ENCODE measurements around the gene CARD11.

CARD11 gene

GRCh38 chr7:3043544-3044371, at the start of gene CARD11:
CARD11 (minus strand) TSS chr7:3043867; CDS start chr7:2958506, 85,361 bp downstream.
- DNase-seq, result no peak

GRCh38 chr7:3092468-3092867, 48.8 kb upstream of the CARD11 start:
- no peak for DNase-seq

- DNase-seq, result no peak
These were observed 48.0 kb upstream of the CARD11 start for GRCh38 chr7:3091631-3092030.

GRCh38 chr7:3089493-3089892, 45.8 kb upstream of the CARD11 start:
- DNase-seq, result peak; percentile 63

GRCh38 chr7:3087243-3087755, 43.6 kb upstream of the CARD11 start:
- DNase-seq, result no peak

GRCh38 chr7:3083350-3083749, 39.7 kb upstream of the CARD11 start:
- DNase-seq, result no peak

GRCh38 chr7:3082831-3083230, 39.2 kb upstream of the CARD11 start:
- DNase-seq, result no peak

- no peak for DNase-seq
These were observed 38.7 kb upstream of the CARD11 start for GRCh38 chr7:3082386-3082785.

- no peak for DNase-seq
These were observed 36.4 kb upstream of the CARD11 start for GRCh38 chr7:3080106-3080505.

GRCh38 chr7:3078514-3078913, 34.8 kb upstream of the CARD11 start:
- no peak for DNase-seq

- DNase-seq, result no peak
These were observed 33.0 kb upstream of the CARD11 start for GRCh38 chr7:3076700-3077099.

- DNase-seq, result no peak
These were observed 32.5 kb upstream of the CARD11 start for GRCh38 chr7:3076163-3076562.

- no peak for DNase-seq
These were observed 31.8 kb upstream of the CARD11 start for GRCh38 chr7:3075441-3075840.

- no peak for DNase-seq
These were observed 30.8 kb upstream of the CARD11 start for GRCh38 chr7:3074459-3074821.

GRCh38 chr7:3073763-3074458, 30.2 kb upstream of the CARD11 start:
- no peak for DNase-seq

GRCh38 chr7:3070908-3071307, 27.2 kb upstream of the CARD11 start:
- no peak for DNase-seq

GRCh38 chr7:3069771-3070449, 26.2 kb upstream of the CARD11 start:
- no peak for DNase-seq

- no peak for DNase-seq
These were observed 24.9 kb upstream of the CARD11 start for GRCh38 chr7:3068530-3068929.

GRCh38 chr7:3067606-3068380, 24.1 kb upstream of the CARD11 start:
- DNase-seq, result no peak

GRCh38 chr7:3067193-3067592, 23.5 kb upstream of the CARD11 start:
- no peak for DNase-seq

- DNase-seq, result no peak
These were observed 22.8 kb upstream of the CARD11 start for GRCh38 chr7:3066506-3066905.

- DNase-seq, result peak; percentile 18
These were observed 22.1 kb upstream of the CARD11 start for GRCh38 chr7:3065724-3066143.

GRCh38 chr7:3064067-3064466, 20.4 kb upstream of the CARD11 start:
- DNase-seq, result no peak

All from eye (tissue), 1 donor.